ENCODE measurements around the gene CDH16. TPM values are rescaled to one million over a fixed set of nuclear protein-coding genes. Genes with fewer than 3 reads are reported as not detected.

The CDH16 gene
- total and polyA plus RNA-seq, 2 donors (not counting 3 experiments of a cell fraction or from before 2014, with no cell fraction given): not detected

GRCh38 chr16:66911112-66911511, 7.6 kb downstream of the CDH16 start:
- TF ChIP-seq JUN (IDR thresholded peaks at IDR 0.05; ENCODE audit: borderline replicate concordance, insufficient read depth, insufficient read length, low read depth) (no peak), FOS (IDR thresholded peaks at IDR 0.05; ENCODE audit: borderline replicate concordance, insufficient read depth, low read length) (no peak), POLR2A (IDR thresholded peaks at IDR 0.05; ENCODE audit: low read depth, low read length) (no peak), GATA2 (IDR thresholded peaks at IDR 0.05; ENCODE audit: insufficient read depth, insufficient read length, low read depth, low read length) (no peak), CTCF (IDR thresholded peaks at IDR 0.05; ENCODE audit: extremely low read depth in 1 of 2, insufficient read depth in 1 of 2, low read depth in 1 of 2, low read length in 2 of 2) (no peak), POLR2AphosphoS5 (IDR thresholded peaks at IDR 0.05; ENCODE audit: insufficient read depth, low read depth, low read length) (no peak), EZH2 (IDR thresholded peaks at IDR 0.05; ENCODE audit: borderline replicate concordance, low read depth, low read length, severe bottlenecking) (no peak), MAX (IDR thresholded peaks at IDR 0.05; ENCODE audit: insufficient read depth, insufficient read length) (no peak), MYC (IDR thresholded peaks at IDR 0.05; ENCODE audit: low read depth, low read length) (no peak)
- no peaks in the 10 kb centered on the region for H3K9me3 ChIP-seq (replicated peaks; ENCODE audit: control insufficient read depth, insufficient read depth, low read length)
- H3K36me3 ChIP-seq (ENCODE audit: control insufficient read depth in 2 of 2, extremely low read depth in 1 of 2, insufficient read depth in 2 of 2, low read length in 2 of 2): no peaks in the 10 kb centered on the region
- no peak overlapping the region for H3K9ac ChIP-seq (replicated peaks; ENCODE audit: extremely low read depth, insufficient read depth, low read length)
- H3K79me2 ChIP-seq (ENCODE audit: control insufficient read depth, insufficient read depth, low read length): no peaks in the 10 kb centered on the region
- no peak overlapping the region for H3K4me3 ChIP-seq (replicated peaks in 1 of 3; ENCODE audit: insufficient read depth in 1 of 3, low read depth in 1 of 3, low read length in 3 of 3)
- intact Hi-C loops (cut with micrococcal nuclease): no loop called here
- no peaks in the 10 kb centered on the region for H3K9me1 ChIP-seq (replicated peaks; ENCODE audit: control insufficient read depth, extremely low read depth, insufficient read depth, low read length)
- FAIRE-seq: no peak
- H3K27me3 ChIP-seq (ENCODE audit: control insufficient read depth in 2 of 2, insufficient read depth in 2 of 2, low read length in 2 of 2): peaks cover 0 to 2% of the 10 kb centered on the region in 2 experiments
- no peak for DNase-seq (ENCODE audit: low read depth, low spot score)
- H4K20me1 ChIP-seq (replicated peaks; ENCODE audit: control insufficient read depth, extremely low read depth, insufficient read depth, low read length): no peaks in the 10 kb centered on the region
- H3K4me1 ChIP-seq (ENCODE audit: control insufficient read depth, extremely low read depth, insufficient read depth, low read length): no peaks in the 10 kb centered on the region
- CTCF ChIA-PET: interaction anchor here (1.1 to 3.1 kb wide), 10 partner anchors 7 to 81 kb away, joined by 5 to 19 read pairs (median 12); partner anchors contain the start of genes CDH16 and NAE1
- H3K4me2 ChIP-seq (ENCODE audit: insufficient read depth, low read length): no peak overlapping the region
- no TSS peak for BruUV-seq (replicated peaks)
- POLR2A ChIA-PET: no interaction called here
- no peak overlapping the region for H3K27ac ChIP-seq (ENCODE audit: insufficient read depth, low read depth, low read length)
- no peak overlapping the region for H2AFZ ChIP-seq (ENCODE audit: low read depth, low read length)
- dilution Hi-C loops (cut with MboI; ENCODE audit: extremely low pct_ligation_motif_present, low sequenced_read_pairs): no loop called here
